ENCODE results near the gene LCA5L. TPM values are rescaled to one million over a fixed set of nuclear protein-coding genes. Genes with fewer than 3 reads are reported as not detected.

The LCA5L gene
- total RNA-seq, 1 donor from 2014 or later: 2.0 TPM

- FAIRE-seq (no peak), DNase-seq (ENCODE audit: low read depth) (no peak)
- no peaks in the 10 kb centered on the region for H3K9me3 Mint-ChIP-seq (ENCODE audit: unreplicated experiment)
- Histone ChIP-seq H3K27me3 (ENCODE audit: insufficient read depth, low read length) (no peaks in the 10 kb centered on the region), H3K9ac (ENCODE audit: low read length) (no peak overlapping the region), H3K36me3 (ENCODE audit: insufficient read depth, low read length) (no peaks in the 10 kb centered on the region), H3K9me3 (ENCODE audit: insufficient read depth, low read depth, low read length) (no peaks in the 10 kb centered on the region), H3K4me2 (ENCODE audit: low read length) (no peak overlapping the region), H3K27ac (ENCODE audit: low read depth, low read length) (no peak overlapping the region), H4K20me1 (ENCODE audit: insufficient read depth, low read length) (no peaks in the 10 kb centered on the region), H3K4me1 (ENCODE audit: insufficient read depth, low read length) (no peaks in the 10 kb centered on the region), H3K4me3 (ENCODE audit: insufficient read depth, low read depth, low read length) (no peak overlapping the region), H2AFZ (ENCODE audit: low read depth, low read length) (no peak overlapping the region), H3K79me2 (ENCODE audit: insufficient read depth, low read length) (no peaks in the 10 kb centered on the region)
- H3K27ac Mint-ChIP-seq (ENCODE audit: unreplicated experiment): no peak overlapping the region
- no peaks in the 10 kb centered on the region for H3K4me1 Mint-ChIP-seq (ENCODE audit: low read depth, unreplicated experiment)
- H3K36me3 Mint-ChIP-seq (ENCODE audit: low read depth, unreplicated experiment): peaks cover 4% of the 10 kb centered on the region
- no peak for TF ChIP-seq EZH2 (IDR thresholded peaks at IDR 0.05; ENCODE audit: insufficient read depth, low read length)
- no peak for TF ChIP-seq CTCF (IDR thresholded peaks at IDR 0.05; ENCODE audit: insufficient read depth, low read depth, low read length)
- H3K4me3 Mint-ChIP-seq (ENCODE audit: unreplicated experiment): no peak overlapping the region
- H3K27me3 Mint-ChIP-seq (ENCODE audit: low read depth, unreplicated experiment): no peaks in the 10 kb centered on the region
Observed at GRCh38 chr21:39474611-39475010, 29.0 kb upstream of the LCA5L start.

- H3K4me1 Mint-ChIP-seq (ENCODE audit: low read depth, unreplicated experiment): no peaks in the 10 kb centered on the region
- no peak overlapping the region for H3K27ac Mint-ChIP-seq (ENCODE audit: unreplicated experiment)
Observed at GRCh38 chr21:39472786-39473185, 27.2 kb upstream of the LCA5L start.

More at GRCh38 chr21:39472786-39473185, 27.2 kb upstream of the LCA5L start:
- H2AFZ ChIP-seq (ENCODE audit: low read depth, low read length): no peak overlapping the region
- H3K4me2 ChIP-seq (ENCODE audit: low read length): no peak overlapping the region
- H3K4me3 ChIP-seq (ENCODE audit: insufficient read depth, low read depth, low read length): no peak overlapping the region
- H4K20me1 ChIP-seq (ENCODE audit: insufficient read depth, low read length): no peaks in the 10 kb centered on the region
- H3K9me3 ChIP-seq (ENCODE audit: insufficient read depth, low read depth, low read length): no peaks in the 10 kb centered on the region
- DNase-seq (ENCODE audit: low read depth) (no peak), FAIRE-seq (no peak)
- no peaks in the 10 kb centered on the region for H3K36me3 ChIP-seq (ENCODE audit: insufficient read depth, low read length)
- H3K9me3 Mint-ChIP-seq (ENCODE audit: unreplicated experiment): no peaks in the 10 kb centered on the region
- H3K27me3 ChIP-seq (ENCODE audit: insufficient read depth, low read length): no peaks in the 10 kb centered on the region
- no peak overlapping the region for H3K9ac ChIP-seq (ENCODE audit: low read length)
- H3K36me3 Mint-ChIP-seq (ENCODE audit: low read depth, unreplicated experiment): peaks cover 4% of the 10 kb centered on the region
- no peaks in the 10 kb centered on the region for H3K27me3 Mint-ChIP-seq (ENCODE audit: low read depth, unreplicated experiment)
- H3K4me1 ChIP-seq (ENCODE audit: insufficient read depth, low read length): no peaks in the 10 kb centered on the region
- H3K4me3 Mint-ChIP-seq (ENCODE audit: unreplicated experiment): no peak overlapping the region
- TF ChIP-seq CTCF (IDR thresholded peaks at IDR 0.05; ENCODE audit: insufficient read depth, low read depth, low read length) (no peak), EZH2 (IDR thresholded peaks at IDR 0.05; ENCODE audit: insufficient read depth, low read length) (no peak)
- no peak overlapping the region for H3K27ac ChIP-seq (ENCODE audit: low read depth, low read length)
- no peaks in the 10 kb centered on the region for H3K79me2 ChIP-seq (ENCODE audit: insufficient read depth, low read length)
